HG03571 (cell line): Measurements from ENCODE around the gene VWA2.

ENCODE experiments used
- ATAC-seq: cut with Tn5 transposase; IDR thresholded peaks from one replicate; pipeline ENCODE4 v1.9.1; 2021; ENCODE audit not compliant: unreplicated experiment

VWA2 gene

GRCh38 chr10:114337510-114338462 is 98.7 kb downstream of the VWA2 start:
- ATAC-seq: no peak

- no peak for ATAC-seq
Observed at GRCh38 chr10:114340816-114341215, 101.8 kb downstream of the VWA2 start.
